Testis (tissue), 5 donors: ENCODE data around the gene FMOD. TPM values are rescaled to one million over a fixed set of nuclear protein-coding genes. Genes with fewer than 3 reads are reported as not detected.

Experiments used
- DNase-seq: peaks from one replicate; pipeline ENCODE4 v3.0.0-alpha.2; 2019
- H3K27ac ChIP-seq, 2 donors: fragments of 200-600 bp; sonication (generic); one replicate each; pipeline ENCODE4 v1.5.1; 2019
- H3K27me3 ChIP-seq: fragments of 200-600 bp; sonication (generic); one replicate; pipeline ENCODE4 v1.5.1; 2019
- H3K36me3 ChIP-seq: fragments of 200-600 bp; sonication (generic); one replicate; pipeline ENCODE4 v1.5.1; 2017; ENCODE audit warnings: low read depth; ENCODE audit errors: missing control alignments
- H3K4me1 ChIP-seq: fragments of 200-600 bp; sonication (generic); one replicate; pipeline ENCODE4 v1.5.1; 2019
- H3K4me3 ChIP-seq, 2 donors: fragments of 200-600 bp; sonication (generic); one replicate each; pipeline ENCODE4 v1.5.1; 2017 to 2019
- H3K9me3 ChIP-seq: fragments of 200-600 bp; sonication (generic); one replicate; pipeline ENCODE4 v1.5.1; 2017
- POLR2A ChIP-seq: fragments of 450-650 bp; IDR thresholded peaks from one replicate; pipeline ENCODE4 v1.6.1; 2017; ENCODE audit warnings: antibody characterized with exemption, mild to moderate bottlenecking, moderate library complexity
- WGBS, 2 donors: methylation state at CpG; one replicate each; pipeline ENCODE4 v1.1.5; 2018; 5-methylcytosine and 5-hydroxymethylcytosine counted together
- intact Hi-C: fragments of 100-400 bp; cut with DNase I; formaldehyde crosslinking; loops from one replicate; pipeline ENCODE4 v1.15.1; 2023; ENCODE audit warnings: low total_unique reads
- long read RNA-seq, 2 donors: transcript quantifications; one replicate each; lab custom pipeline, GENCODE V29; 2026
- polyA plus RNA-seq: library from polyadenylated mRNA; stranded (reverse); fragments of 350-450 nt; fragmentation: Illumina TruSeq; extraction: RNeasy Lipid Tissue Mini Kit (QIAGEN cat#74804); gene quantifications from one replicate; pipeline ENCODE4 v1.2.3, GENCODE V29; 2014; ENCODE audit warnings: low read depth, low replicate concordance; ENCODE audit not compliant: insufficient read depth
- total RNA-seq, 2 donors: library from RNA; depleted of rRNA; stranded (reverse); fragments of >200 nt; gene quantifications; one replicate each; pipeline ENCODE4 v1.2.3, GENCODE V29; 2016
- TF ChIP-seq, protein P1 (sequence below), 3 experiments: fragments of 450-650 bp in 2 of 3; fragments of 200-600 bp in 1 of 3; sonication (generic) in 1 of 3; IDR thresholded peaks; one replicate each; pipeline ENCODE4 v1.5.1; 2016 to 2019; ENCODE audit warnings: antibody characterized with exemption in 3 of 3, mild to moderate bottlenecking in 2 of 3, moderate library complexity in 1 of 3

FMOD gene
- total RNA-seq, result 1 to 10 TPM; 5.2 to 9.5 TPM
- polyA plus RNA-seq, result 26.4 TPM
- long read RNA-seq, donor 1, transcript FMOD-201 (3 exons, 3,310 nt), result major isoform, 10 of 49 reads
- long read RNA-seq, donor 1, partial matches to known transcripts, result 39 of 49 reads
- long read RNA-seq, donor 1, other reads (novel, unspliced or antisense), result 0 of 49 reads
- long read RNA-seq, donor 2, transcript FMOD-201 (3 exons, 3,310 nt), result major isoform, 9 of 28 reads
- long read RNA-seq, donor 2, partial matches to known transcripts, result 18 of 28 reads
- long read RNA-seq, donor 2, other reads (novel, unspliced or antisense), result 0 of 28 reads

DNA sequence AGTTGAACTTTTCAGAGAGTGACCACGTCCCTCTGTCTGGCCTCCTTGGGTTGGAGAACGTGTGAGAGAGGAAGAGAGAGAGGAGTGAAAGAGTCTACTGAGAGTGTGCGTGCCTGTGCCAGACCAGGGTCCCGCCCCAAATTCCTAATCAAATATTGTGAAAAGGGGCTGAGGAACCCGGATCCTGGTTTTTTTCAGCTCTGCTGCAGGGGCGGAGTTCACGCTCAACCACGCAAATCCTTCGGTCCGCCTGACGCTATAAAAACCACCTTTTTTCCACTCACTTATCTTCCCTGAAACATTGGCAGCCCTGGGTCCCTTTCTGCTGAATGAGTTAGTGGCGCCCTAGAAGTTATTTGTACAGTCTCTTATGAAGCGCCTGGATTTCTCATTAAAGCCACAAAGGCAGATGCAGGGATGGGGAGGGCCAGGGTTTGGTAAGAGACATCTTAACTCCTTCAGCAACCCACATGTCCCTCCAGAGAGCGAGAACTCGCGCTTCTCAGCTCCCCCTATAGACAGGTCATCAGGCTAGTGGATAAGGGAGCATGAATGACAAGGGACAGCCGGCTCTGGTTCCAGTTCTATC is at the start of gene FMOD:
FMOD (minus strand) TSS at position 86 of the 589 bp plus-strand sequence. CDS start 2,852 bp downstream, outside the sequence.
- no peaks in the 10 kb centered on the region for H3K36me3 ChIP-seq
- WGBS, 2 donors, result 31 to 36% methylated on average over 17 of the region's 17 CpGs
- peak within 1 kb of the TSS in 1 of 2 donors; percentile 18 for H3K27ac ChIP-seq
- intact Hi-C loops, result no loop called here
- H3K27me3 ChIP-seq, result no peaks in the 10 kb centered on the region
- no peaks in the 10 kb centered on the region for H3K9me3 ChIP-seq
- TF ChIP-seq, protein P1, sequence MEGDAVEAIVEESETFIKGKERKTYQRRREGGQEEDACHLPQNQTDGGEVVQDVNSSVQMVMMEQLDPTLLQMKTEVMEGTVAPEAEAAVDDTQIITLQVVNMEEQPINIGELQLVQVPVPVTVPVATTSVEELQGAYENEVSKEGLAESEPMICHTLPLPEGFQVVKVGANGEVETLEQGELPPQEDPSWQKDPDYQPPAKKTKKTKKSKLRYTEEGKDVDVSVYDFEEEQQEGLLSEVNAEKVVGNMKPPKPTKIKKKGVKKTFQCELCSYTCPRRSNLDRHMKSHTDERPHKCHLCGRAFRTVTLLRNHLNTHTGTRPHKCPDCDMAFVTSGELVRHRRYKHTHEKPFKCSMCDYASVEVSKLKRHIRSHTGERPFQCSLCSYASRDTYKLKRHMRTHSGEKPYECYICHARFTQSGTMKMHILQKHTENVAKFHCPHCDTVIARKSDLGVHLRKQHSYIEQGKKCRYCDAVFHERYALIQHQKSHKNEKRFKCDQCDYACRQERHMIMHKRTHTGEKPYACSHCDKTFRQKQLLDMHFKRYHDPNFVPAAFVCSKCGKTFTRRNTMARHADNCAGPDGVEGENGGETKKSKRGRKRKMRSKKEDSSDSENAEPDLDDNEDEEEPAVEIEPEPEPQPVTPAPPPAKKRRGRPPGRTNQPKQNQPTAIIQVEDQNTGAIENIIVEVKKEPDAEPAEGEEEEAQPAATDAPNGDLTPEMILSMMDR (IDR thresholded peaks at IDR 0.05), result no peak
- H3K4me1 ChIP-seq, result no peaks in the 10 kb centered on the region
- peak within 1 kb of the TSS in 1 of 2 donors; percentile 6 for H3K4me3 ChIP-seq
- peak; percentile 50 for DNase-seq

DNA sequence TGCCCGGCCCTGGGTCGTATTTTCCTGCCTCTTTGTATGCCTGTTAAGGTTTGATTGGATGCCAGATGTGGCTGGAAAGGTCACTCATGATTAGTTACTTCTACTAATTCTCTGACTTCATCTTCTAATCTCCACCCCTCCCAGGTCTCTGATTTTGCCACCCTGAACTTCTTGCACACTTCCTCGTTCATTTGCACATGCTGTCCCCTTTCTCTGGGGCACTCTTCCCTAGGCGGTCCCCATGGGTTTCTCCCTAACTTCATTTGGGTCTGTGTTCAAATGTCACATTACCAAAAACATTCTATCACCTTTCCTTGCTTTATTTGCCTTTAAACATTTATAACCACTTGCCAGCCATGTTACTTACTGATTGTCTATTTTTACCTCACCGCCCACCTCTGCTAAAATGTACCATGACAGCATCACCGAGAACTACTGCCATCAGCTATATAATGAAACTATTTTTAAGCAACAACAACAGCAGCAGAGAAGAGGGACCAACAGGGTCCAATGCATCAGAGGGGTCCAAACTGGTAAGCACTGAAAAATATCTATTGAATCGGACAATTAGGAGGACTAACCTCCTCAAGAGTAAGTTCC is 45.8 kb upstream of the FMOD start:
- Histone ChIP-seq H3K27ac (no peak overlapping the region), H3K4me1 (no peaks in the 10 kb centered on the region), H3K36me3 (no peaks in the 10 kb centered on the region), H3K27me3 (no peaks in the 10 kb centered on the region), H3K9me3 (no peaks in the 10 kb centered on the region), H3K4me3 (no peak overlapping the region)
- TF ChIP-seq, protein P1 (IDR thresholded peaks at IDR 0.05), result no peak
- no peak for TF ChIP-seq POLR2A
- no peak for DNase-seq
- 50 to 77% methylated on average over 7 of the region's 7 CpGs for WGBS, 2 donors
- intact Hi-C loops, result no loop called here

DNA sequence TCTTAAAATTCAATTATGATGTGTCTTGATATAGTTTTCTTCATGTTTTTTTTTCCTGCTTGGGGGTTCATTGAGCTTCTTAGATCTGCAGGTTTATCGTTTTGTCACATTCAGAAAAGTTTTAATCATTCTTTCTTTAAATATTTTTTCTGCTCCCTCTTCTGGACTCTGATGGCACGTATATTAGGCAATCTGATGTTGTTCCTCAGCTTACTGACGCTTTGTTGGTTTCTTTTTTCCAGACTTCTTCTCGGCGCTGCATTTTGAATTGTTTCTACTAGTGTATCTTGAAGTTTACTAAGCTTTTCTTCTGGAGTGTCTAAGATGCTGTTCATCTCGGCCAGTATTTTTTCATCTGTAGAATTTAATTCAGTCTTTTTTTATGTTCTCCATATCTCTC is 44.8 kb upstream of the FMOD start:
- no peak for DNase-seq
- WGBS, 2 donors, result 33 to 38% methylated on average over 6 of the region's 6 CpGs
- H3K27ac ChIP-seq, result no peak overlapping the region

DNA sequence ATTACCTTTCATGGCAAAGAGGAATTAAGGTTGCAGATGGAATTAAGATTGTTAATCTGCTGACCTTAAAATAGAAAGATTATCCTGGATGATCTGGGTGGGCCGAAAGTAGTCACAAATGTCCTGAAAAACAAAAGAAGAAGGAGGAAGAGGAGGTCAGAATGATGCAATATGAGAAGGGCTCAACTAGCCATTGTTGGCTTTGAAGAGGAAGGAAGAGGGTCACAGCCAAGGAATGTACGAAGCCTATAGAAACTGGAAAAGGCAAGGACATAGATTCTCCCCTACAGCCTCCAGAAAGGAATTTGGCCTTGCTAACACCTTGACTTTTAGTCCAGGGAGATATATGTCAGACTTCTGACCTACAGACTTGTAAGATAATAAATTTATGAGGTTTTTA is 39.4 kb upstream of the FMOD start:
- TF ChIP-seq, protein P1 (IDR thresholded peaks at IDR 0.05), result no peak
- TF ChIP-seq POLR2A, result no peak
- Histone ChIP-seq H3K4me3 (no peak overlapping the region), H3K27ac (no peak overlapping the region), H3K9me3 (no peaks in the 10 kb centered on the region), H3K27me3 (no peaks in the 10 kb centered on the region), H3K4me1 (no peaks in the 10 kb centered on the region), H3K36me3 (no peaks in the 10 kb centered on the region)
- intact Hi-C loops, result no loop called here
- 70 to 78% methylated on average over 2 of the region's 2 CpGs for WGBS, 2 donors
- DNase-seq, result no peak

More for the DNA sequence above, 44.8 kb upstream of the FMOD start:
- Histone ChIP-seq H3K4me1 (no peaks in the 10 kb centered on the region), H3K4me3 (no peak overlapping the region), H3K9me3 (no peaks in the 10 kb centered on the region), H3K36me3 (no peaks in the 10 kb centered on the region), H3K27me3 (no peaks in the 10 kb centered on the region)
- TF ChIP-seq, protein P1 (IDR thresholded peaks at IDR 0.05), result no peak
- intact Hi-C loops, result no loop called here
